Measurements from ENCODE around the gene PRICKLE1.

The PRICKLE1 gene

GRCh38 chr12:42486407-42486806 lies 103.1 kb downstream of the PRICKLE1 start:
- FAIRE-seq = no peak

- no peak for FAIRE-seq
Measured at GRCh38 chr12:42485823-42486222, 103.7 kb downstream of the PRICKLE1 start.

GRCh38 chr12:42484996-42485395 lies 104.5 kb downstream of the PRICKLE1 start:
- FAIRE-seq = no peak

GRCh38 chr12:42483521-42483790 lies 106.1 kb downstream of the PRICKLE1 start:
- no peak for FAIRE-seq

GRCh38 chr12:42482748-42483520 lies 106.6 kb downstream of the PRICKLE1 start:
- no peak for FAIRE-seq

DNA sequence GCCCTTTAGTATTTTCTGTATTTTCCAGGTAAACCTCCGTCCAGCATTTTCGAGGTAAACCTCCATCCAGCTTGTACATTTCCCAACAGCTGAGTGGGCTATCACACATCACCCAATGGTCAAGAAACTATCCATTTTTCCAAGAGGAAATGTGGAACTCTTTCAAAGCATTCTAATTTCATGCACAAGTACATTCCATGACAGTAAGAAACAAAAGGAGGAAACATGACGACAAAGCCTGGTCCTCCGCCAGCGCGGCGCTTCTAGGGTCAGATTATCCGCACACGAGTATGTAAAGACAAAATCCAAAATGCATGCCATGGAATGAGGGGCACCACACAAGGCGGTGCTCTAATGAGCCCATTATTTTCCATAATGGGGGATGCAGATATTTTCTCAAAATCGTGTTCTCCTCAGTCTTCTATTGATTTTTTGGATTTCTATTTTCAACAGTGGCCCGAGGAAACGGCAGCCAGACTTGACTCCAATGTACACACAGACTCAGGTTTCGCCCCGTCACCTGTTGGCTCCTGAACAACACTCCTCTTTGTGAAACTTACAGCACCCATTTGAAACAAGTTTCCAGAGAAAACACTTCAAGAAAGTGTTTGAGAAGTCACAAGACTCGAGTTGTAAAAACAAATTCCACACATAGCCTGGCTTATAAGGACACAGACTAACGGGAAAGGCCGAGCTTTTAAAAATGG lies 107.4 kb downstream of the PRICKLE1 start:
- FAIRE-seq = no peak

GRCh38 chr12:42481368-42481767 lies 108.2 kb downstream of the PRICKLE1 start:
- FAIRE-seq = no peak

- no peak for FAIRE-seq
Measured at GRCh38 chr12:42477941-42478340, 111.6 kb downstream of the PRICKLE1 start.

DNA sequence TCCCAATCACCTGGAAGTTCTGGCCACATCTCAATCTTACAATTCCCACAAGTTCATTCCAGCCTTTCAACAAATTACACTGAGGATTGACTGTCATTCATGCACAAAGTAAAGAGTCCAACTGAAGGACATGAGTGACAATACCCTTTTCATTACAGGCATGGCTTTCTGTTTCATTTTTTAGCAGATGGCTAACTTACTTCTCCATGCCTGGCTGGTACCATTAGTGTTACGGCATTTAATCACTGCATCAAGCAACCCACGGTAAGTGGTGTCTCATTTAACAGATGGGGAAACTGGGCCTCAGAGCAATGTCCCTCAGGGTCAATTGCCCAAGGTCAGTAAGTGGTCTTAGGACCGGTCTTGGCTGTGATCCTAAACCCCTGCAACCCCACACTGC lies 114.4 kb downstream of the PRICKLE1 start:
- no peak for FAIRE-seq

DNA sequence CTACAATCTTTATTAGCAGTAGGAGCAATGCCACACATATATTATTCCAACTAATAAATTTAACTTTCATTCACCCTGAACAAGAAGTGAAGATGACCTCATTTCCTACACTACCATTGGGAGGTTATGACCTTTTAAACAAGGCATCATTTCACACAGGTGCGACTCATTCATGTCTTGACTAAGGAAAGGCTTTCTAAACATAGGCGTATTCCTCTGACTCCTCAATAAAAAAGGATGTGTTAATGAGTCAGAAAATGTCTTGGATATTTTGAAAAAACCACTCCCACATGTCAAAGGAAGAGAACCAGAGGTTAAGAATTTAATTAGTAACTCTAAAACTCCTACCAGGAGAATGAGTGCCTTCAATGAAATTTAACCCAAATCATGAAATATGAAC lies 115.2 kb downstream of the PRICKLE1 start:
- no peak for FAIRE-seq

DNA sequence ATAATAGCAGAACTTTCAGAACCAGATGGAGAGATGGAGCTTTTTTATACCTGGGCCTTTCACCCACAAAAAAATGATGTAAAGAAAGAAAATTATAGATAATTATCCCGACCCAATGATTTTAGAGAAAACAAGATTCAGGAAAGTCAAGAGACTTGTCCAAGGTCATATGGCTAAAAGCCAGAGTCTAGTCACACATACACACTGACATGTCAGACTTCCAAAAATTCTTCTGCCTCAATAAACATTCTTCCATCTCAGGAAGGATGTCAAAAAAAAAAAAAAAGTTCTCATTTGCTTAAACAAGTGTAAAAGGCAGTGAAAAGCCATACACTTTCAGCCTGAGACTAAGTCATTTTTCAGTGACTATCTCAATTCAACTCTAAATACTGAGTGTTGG lies 116.0 kb downstream of the PRICKLE1 start:
- no peak for FAIRE-seq

GRCh38 chr12:42473130-42473529 lies 116.4 kb downstream of the PRICKLE1 start:
- FAIRE-seq = no peak

DNA sequence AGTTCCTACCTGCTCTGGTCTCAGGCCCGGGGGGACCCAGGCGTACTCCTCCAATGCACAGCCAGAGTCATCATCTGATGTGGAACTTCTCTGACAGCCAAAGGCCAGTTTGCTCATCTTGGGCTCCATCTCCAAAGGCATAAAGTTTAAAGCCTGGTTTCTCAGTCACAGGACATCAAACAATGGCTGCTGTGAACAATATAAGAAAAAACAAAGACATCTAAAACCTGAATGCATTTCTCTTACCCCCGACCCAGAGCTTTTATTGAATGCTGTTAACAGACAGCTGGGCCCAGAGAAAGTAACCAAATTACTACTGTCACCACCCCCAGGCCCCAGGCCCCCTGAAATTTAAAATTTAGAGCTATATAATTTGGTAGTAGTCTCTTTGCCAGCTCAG lies 117.2 kb downstream of the PRICKLE1 start:
- no peak for FAIRE-seq

DNA sequence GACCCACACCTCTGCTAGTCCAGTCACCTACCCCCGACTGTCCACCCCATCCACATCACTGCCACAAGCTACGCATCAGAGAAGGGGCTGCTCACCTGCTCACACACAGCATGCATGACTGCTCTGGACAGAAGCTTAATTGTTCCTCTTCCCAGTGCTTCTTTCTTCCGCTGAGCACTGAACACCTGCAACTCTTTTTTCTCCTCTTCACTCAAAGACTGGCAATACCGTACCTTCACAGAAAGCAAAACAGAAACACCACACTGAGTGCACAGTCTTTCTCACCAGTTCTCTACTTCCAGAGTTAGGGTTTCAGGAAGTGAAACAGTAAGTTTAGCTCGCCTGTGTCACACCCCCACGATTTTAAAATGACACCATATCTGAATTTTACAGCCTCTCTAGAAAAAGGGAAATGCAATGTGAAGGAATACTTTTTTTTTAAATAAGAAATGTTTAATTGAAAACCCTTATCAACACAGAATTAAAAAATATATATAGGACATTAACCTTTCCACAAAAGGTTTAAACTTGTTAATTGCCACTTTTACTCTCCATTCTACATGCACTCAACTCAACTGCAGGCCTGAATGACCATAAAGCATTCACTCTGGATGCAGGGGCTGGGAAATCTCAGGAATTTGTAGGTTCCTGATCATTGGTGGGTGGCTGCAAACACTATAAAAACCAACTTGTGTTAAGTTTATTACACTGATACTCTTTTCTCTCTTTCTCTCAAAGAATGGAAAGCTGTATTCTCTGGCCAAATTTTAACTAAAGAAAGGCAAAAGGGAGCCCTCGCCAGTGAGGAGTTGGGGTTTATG lies 120.0 kb downstream of the PRICKLE1 start:
- no peak for FAIRE-seq

DNA sequence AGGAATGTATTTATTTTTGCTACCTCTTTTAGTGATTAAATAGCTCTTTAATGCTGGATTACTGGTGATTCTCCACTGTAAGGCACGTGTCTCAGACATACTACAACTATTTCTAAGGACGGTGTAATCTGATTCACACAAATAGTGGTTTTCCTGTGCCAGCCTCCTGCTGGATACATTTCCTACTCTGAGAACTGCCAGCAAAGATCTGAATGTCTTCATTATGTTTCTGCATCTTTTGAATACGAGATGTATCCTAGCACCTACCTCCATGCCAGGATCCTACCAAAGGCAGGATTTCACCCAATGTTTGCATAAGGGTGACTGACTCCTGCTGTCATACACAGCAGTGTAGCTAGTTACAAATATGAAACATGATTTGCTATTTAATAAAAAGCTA lies 120.6 kb downstream of the PRICKLE1 start:
- no peak for FAIRE-seq

DNA sequence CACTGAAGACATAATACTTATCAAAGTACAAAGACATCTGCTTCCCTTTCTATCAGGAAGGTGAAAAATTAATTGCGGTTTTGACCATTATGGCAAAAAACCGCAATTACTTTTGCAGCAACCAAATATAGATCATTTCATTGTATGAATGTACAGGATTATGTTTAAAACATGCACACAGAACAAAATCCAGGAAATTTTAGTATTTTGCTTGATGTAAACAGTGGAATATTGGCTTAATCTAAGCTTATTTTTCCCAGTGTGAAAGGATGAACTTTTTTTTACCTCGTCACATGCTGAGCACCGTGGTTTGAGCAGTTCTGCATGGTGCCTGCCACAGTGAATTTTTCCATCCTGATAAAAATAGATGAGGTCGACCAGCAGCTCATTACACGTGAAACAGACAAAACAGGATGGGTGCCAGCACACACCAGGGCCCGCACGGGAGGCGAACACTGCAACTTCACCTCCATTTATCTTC lies 121.2 kb downstream of the PRICKLE1 start:
- no peak for FAIRE-seq

GRCh38 chr12:42463671-42464070 lies 125.9 kb downstream of the PRICKLE1 start:
- FAIRE-seq = no peak

- FAIRE-seq = no peak
Measured at GRCh38 chr12:42462486-42462885, 127.1 kb downstream of the PRICKLE1 start.

DNA sequence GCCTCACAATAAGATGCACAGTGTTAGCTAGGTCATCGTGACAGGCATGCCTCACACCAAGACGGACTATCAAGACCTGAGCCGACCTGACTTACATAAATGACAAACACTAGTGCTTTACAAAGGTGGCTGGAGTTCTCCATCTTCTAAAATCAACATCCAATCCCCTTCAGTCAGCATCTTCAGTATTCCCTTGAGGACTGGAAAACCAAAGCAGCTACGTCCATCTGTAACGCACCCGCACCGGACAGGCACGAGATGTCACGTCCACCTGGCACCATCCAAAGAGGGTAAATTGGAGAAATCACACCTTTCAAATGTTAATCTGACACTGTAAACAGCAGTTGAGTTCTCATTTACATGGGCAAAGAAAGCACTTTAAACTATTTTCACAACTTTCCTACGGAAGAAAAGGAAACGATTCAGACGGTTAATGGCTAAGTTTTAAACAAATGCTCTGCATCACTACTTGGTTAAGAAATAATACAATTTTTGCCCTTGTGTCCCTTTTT lies 130.2 kb downstream of the PRICKLE1 start:
- no peak for FAIRE-seq

DNA sequence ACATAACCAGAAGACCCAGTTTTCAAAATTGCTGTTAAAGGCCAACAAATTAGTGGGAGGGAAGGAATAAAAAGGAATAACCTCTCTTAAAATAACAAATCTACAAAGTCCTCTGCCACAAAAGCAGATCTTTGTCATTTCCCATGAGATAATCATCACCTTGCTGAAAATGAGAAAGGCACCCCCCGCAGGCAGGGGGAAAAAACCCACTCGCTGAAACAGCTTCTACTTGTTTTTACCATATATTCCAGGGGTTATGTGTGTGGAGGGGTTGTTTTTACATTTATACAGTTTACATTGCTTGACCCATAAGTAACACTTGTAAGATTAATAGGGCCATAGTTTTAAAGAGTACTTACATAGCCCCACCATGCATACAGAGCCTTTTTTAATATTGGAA lies 131.0 kb downstream of the PRICKLE1 start:
- FAIRE-seq = no peak

DNA sequence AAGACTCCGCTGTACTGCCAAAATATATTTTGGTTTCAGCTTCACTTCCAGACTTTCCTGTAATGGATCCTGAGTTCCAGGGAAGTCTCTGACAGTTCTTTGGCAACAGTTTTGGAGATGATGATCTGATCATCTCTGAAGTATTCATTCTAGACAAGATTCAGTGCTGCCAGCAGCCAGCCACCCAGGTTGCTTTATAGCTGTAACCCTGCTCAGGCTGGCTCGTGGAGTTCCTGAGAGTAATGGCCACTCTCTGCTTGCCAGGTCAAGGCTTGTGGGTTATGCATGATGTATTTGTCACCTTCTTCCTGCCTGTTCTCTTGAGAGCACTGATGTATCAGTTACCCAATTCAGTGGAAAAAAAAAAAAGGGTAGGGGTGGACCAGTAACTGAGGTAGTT lies 139.3 kb downstream of the PRICKLE1 start:
- FAIRE-seq = no peak

- no peak for FAIRE-seq
Measured at GRCh38 chr12:42448841-42449240, 140.7 kb downstream of the PRICKLE1 start.

DNA sequence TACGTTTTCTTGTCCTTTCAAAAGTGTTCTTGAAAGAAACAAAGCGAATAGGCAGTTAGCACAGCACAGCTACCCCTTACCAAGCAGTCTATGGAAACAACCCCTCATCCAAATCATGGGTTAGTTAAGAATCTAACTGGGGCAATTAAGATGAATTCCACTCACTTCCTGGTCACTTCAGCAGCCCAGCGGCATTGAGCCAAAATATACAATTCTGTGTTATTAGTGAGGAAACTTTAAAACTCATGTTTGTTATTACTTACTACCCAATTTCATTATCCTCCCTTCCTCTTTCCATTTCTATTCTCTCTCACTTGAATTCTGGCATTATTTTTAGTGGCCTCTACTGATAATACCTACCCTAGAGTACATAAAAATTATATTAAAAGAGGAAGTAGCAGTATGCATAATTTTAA lies 142.2 kb downstream of the PRICKLE1 start:
- FAIRE-seq = no peak

GRCh38 chr12:42446761-42447160 lies 142.8 kb downstream of the PRICKLE1 start:
- no peak for FAIRE-seq

Data from islet of Langerhans (tissue), 1 donor.